ENCODE measurements around the gene CELA3A.

- TF ChIP-seq BHLHE40 (IDR thresholded peaks at IDR 0.05; ENCODE audit: borderline replicate concordance), result no peak
- TF ChIP-seq ELF4 (IDR thresholded peaks at IDR 0.05), result no peak
- no peak for TF ChIP-seq PKNOX1 (IDR thresholded peaks at IDR 0.05)
- no peak for TF ChIP-seq NFRKB (IDR thresholded peaks at IDR 0.05)
- no peak for TF ChIP-seq SP1 (IDR thresholded peaks at IDR 0.05)
- TF ChIP-seq TARDBP (IDR thresholded peaks at IDR 0.05), result no peak
- TF ChIP-seq FOXA1 (IDR thresholded peaks at IDR 0.05), result no peak
- TF ChIP-seq ARNT (IDR thresholded peaks at IDR 0.05), result no peak
- no peak for TF ChIP-seq FOXM1 (IDR thresholded peaks at IDR 0.05; ENCODE audit: borderline replicate concordance)
- TF ChIP-seq HDGF (IDR thresholded peaks at IDR 0.05; ENCODE audit: borderline replicate concordance), result no peak
- no peak for TF ChIP-seq CTBP1 (IDR thresholded peaks at IDR 0.05; ENCODE audit: borderline replicate concordance)
- no peak for TF ChIP-seq ZNF384 (IDR thresholded peaks at IDR 0.05)
- TF ChIP-seq FOXK2 (IDR thresholded peaks at IDR 0.05), result no peak
Observed at GRCh38 chr1:22045604-22046228, 44.3 kb downstream of the CELA3A start.
